Measurements from ENCODE around the gene DDRGK1.

The DDRGK1 gene
- 23.4 to 103 (median 49.8) reads per million in 17 experiments for total RNA-seq

DNA sequence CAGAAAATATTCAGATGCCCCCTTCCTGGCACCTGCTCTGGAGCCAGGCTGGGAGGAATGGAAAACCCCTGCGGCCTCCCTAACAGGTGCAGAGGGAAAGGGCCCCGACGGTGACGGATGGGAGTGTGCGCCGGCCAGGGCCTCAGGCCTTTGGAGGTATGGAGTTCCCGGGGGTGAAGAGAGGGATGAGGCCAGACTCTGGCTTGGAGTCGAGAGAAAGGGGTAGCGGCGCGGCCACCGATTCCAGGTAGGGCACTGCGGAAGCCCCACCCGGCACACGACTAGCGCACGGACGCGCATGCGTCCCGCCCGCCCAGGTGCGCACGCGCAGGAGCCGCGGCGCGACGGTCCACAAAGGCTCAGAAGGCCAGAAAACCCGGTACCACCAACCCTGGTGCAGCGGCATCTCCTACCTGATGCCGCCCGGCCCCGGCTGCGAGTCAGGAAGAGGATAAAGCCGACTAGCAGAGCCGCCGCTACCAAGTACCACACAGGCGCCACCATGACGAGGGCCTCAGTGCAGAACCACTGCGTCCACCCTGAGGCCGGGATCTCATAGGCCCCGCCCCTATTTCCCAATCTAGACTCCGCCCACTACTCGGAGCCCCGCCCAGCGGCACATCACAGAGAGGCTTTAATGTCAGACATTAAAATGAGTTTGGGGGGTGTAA, at the start of gene DDRGK1:
TSS of gene DDRGK1 (minus strand) at position 559 of the 671 bp plus-strand sequence. CDS start at position 504, 55 bp downstream.
- peak; percentile 91 to 96 (median 92) for DNase-seq

DNA sequence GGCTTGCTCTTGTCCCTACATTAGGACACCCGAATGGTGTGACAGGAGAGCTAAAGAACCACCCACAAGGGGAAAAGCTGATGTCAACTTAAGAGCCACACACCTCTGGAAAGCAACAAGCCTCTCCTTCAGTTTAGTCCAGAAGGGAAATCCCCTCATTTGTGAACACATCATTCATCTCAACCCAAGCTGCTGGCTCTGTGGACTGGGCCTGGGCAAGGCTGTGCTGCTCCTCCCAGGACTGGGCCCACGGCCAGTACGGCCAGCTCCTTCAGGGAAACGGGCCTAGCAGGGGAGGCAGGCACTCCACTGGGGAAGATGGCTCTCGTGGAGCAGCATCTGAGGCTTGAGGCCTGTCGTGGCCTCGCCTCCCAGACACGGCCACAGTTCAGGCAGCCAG, 47.3 kb upstream of the DDRGK1 start:
- no peak for DNase-seq

GRCh38 chr20:3250091-3250504, 45.6 kb upstream of the DDRGK1 start:
- DNase-seq = peak in 1 of 4 experiments; percentile 24

- no peak for DNase-seq
Measured at GRCh38 chr20:3248993-3249347, 44.5 kb upstream of the DDRGK1 start.

GRCh38 chr20:3248167-3248992, 43.9 kb upstream of the DDRGK1 start:
- peak; percentile 21 to 51 (median 37) for DNase-seq

DNA sequence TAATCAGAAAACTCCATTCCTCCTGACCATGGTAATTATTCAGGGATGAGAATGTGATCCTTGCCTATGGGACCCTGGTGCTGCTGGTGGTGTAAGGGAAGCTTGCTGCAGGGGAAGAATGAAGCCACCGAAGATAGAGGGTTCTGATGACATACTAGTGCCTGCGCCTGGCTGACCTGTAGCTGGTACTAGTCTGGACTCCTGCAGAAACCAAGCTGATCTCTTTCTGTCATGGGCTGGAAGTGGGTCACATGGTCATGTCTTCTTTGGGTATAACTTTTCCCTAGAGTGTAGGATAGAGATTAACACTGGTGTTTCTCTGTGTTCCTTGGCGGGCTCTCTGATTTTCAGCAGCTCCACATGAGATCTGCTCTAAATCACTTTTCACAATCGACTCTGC, 43.2 kb upstream of the DDRGK1 start:
- no peak for DNase-seq

DNA sequence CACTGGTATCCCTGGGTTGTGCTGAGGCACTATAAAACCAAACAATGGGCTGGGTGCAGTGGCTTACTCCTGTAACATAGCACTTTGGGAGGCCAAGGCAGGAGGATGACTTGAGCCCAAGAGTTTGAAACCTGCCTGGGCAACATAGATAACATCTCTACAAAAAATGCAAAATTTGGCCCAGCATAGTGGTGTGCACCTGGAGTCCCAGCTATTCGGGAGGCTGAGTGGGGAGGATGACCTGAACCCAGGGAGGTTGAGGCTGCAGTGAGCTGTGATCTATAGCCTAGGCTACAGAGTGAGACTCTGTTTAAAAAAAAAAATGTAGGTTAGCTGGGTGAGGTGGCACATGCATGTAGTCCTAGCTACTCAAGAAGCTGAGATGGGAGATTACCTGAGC, 42.2 kb upstream of the DDRGK1 start:
- DNase-seq = no peak

- no peak for DNase-seq
Measured at GRCh38 chr20:3245711-3246110, 41.2 kb upstream of the DDRGK1 start.

DNA sequence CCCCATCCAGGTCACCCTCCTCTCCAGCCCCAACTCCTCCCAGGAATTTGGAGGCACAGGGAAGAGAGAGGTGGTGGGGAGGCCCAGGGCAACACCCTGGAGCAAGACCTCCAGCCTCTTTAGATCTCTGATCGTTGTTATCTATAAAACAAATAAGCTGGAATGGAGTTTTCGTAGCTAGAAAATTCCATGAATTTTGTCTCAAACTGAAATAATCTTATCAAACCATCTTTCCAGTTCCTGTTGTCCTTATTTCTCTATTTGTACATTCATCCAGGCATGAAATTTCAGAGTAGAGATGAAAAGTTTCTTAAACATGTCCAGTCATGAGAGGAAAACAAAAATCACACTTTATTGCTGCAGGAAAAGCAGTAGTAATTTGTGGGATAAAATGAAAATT, 40.7 kb upstream of the DDRGK1 start:
- no peak for DNase-seq

DNA sequence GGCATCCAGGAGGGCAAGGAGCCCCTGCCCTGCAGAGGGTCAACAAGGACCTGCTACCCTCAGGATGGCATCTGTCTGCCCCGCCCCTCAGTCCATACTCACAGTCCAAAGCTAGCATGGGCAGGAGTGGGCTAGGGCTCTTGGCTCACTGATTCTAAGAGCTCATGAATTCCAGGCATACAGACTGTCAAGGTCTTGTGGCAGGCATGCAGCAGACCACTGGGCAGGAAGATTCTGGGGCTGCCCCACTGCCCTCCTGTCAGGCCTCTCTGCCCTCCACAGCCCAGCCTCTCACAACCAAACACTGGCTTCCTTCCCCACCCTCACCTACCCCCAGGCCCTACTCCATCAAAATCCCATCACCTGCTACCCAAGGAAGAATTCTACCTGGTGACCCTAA, 40.1 kb upstream of the DDRGK1 start:
- DNase-seq = no peak

DNA sequence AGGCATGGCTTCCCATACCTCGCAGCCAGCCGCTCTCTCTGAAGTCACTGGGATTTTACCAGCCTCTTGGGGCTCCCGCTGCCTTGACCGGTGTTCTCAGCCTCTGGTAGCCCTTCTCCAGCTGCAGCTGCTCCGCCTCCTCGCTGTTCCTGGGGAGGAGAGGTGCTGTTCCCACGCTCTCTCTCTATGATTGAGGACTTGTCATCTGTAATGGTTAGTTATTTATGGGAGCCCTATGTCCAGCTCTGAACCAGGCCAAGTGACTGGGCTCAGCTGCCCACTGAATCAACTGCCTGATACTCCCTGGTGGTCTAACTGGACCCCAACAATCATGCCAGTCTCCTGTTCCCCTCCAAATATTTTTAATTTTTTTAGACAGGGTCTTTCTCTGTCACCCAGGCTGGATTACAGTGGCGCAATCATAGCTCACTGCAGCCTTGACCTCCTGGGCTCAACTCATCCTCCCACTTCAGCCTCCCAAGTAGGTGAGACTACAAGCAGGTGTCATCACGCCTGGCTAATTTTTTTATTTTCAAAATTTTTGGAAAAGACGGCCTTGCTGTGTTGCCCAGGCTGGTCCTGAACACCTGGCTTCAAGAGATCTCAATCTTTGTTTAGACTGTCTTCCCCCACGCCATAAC, 39.4 kb upstream of the DDRGK1 start:
- DNase-seq = no peak

DNA sequence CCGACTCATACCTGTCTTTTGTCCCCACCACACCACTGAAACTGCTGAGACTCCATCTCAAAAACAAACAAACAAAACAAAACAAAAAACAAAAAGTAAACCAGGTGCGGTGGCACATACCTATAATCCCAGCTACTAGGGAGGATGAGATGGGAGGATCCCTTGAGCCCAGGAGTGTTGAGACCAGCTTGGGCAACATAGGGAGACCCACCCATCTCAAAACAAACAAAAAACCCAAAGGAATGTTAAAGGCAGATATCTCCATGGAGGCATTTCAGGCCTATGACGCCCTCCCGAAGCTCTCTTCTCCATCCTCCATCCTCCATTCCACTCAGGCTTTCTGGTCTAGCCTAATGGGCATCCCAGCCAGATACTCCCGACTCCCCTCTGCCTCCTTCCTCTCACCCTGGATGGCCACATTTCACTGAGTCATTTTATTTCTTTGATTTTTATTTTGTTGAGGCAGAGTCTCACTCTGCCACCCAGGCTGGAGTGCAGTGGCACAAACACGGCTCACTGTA, 37.8 kb upstream of the DDRGK1 start:
- no peak for DNase-seq

- no peak for DNase-seq
Measured at GRCh38 chr20:3240776-3241363, 36.4 kb upstream of the DDRGK1 start.

DNA sequence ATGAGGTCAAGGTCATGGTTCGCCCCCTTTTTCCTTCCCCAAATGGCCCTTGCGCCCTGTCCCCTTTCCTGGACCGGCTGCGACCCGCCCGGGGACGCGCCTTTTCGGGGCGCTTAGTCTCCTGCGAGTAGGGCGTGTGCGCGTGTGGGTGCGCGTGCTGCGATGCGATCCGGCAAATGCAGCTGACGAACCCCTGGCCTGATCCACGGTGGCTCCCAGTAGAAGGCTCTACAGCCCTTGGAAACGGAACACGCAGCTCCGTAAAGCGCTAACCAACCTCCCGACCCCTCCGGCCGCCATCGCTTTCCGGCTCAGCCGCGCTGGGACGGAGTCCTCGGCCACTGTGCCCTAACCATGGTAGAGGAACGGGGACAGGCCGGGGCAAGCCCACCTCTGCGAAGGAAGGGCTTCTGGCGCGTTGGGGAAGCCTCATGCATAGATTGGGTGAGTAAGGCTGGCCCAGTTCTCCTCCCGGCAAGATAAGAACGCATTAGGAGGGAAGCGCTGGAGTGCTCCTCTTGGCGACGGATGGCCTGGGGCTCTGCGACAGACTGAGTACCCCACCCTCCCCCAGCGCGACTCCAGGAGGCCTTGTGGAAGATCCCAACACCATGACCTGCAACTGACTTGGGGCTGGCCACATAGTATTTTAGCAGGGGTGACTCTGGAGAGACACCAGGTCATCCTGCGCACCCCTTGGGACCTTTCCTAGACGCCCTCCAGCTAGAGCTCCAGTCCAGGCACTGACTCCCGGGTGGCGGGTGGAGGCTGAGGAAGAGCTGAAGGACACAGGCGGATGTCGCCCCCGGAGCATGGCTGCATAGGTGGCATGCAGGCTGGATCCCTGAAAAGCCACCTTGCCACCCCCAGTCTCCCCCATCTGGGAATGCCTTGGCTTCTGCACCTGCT, 35.6 kb upstream of the DDRGK1 start:
- DNase-seq = peak; percentile 27 to 57 (median 36)

- DNase-seq = peak; percentile 66 to 91 (median 80)
Measured at GRCh38 chr20:3239026-3239866, 34.8 kb upstream of the DDRGK1 start, which contains the start of gene SLC4A11. Gene SLC4A11 (minus strand): TSS chr20:3239190. CDS start chr20:3239137, 53 bp downstream.

- peak; percentile 13 to 62 (median 40) for DNase-seq
Measured at GRCh38 chr20:3238616-3239025, 34.1 kb upstream of the DDRGK1 start.

- no peak for DNase-seq
Measured at GRCh38 chr20:3237958-3238615, 33.6 kb upstream of the DDRGK1 start.

DNA sequence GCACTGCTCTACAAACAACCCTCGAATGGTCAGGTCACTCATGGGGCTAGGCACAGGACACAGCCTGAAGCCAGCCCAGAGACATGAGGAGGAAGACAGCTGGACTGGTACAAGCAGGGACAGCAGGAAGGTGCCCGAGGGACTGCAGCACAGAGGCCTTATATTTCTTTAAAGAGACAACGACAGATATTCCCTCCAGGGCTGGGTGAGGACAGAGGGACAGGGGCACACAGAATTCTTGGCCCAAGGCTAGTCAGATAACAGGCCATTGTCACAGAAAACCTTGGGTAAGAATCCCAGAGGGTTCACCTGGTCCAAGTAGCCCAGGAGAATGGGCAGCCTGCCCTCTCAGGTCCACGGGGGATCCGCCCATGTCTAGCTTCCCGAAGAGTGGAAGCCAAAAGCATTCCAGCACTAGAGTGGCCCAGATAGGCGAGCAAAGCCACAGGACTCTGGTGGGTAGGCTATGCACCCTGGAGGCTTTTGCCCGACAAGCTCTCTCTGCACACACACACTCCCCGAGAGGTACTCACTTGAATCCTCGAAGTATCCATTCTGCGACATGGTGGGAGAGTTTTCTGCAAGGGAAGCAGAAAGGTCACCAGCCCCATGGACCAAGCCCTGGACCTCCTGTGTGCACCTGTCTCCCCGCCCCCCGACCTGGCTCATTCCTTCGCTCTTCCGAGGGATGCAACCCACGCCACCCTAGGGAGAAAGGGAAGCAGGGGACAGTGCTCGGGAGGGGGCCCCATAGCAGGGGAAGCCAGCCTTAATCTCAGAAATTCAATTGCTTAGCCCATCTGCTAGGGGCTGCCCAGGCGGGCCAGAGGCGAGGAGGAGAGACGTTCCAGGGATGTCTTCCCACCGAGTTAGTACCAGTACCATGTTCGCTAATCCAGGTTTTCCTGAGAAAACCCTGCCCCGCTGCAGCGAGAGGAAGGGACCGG, 32.8 kb upstream of the DDRGK1 start:
- no peak for DNase-seq
